Neural cell (in vitro differentiated cells): Measurements from ENCODE around the gene MSANTD2. TPM values are rescaled to one million over a fixed set of nuclear protein-coding genes. Genes with fewer than 3 reads are reported as not detected.

ENCODE experiments used
- H2AFZ ChIP-seq: fragments of 200-600, 300-800 bp; sonication (generic), shearing (Covaris generic); 2 replicates; pipeline ENCODE4 v1.6.0; 2014; ENCODE audit warnings: low read depth, mild to moderate bottlenecking, antibody characterized with exemption, low read length, moderate library complexity
- H3F3A ChIP-seq: fragments of 200-600 bp; shearing (Covaris generic); 2 replicates; pipeline ENCODE4 v1.6.1; 2016; ENCODE audit warnings: mild to moderate bottlenecking, moderate library complexity, mixed read lengths, antibody characterized with exemption, low read length; ENCODE audit not compliant: insufficient read depth, poor library complexity, severe bottlenecking
- H3K27ac ChIP-seq: fragments of 200-600, 300-800 bp; sonication (generic), shearing (Covaris generic); 2 replicates; pipeline ENCODE4 v1.5.1; 2014; ENCODE audit warnings: mild to moderate bottlenecking, low read length, moderate library complexity
- H3K27me3 ChIP-seq: fragments of 300-800, 200-600 bp; sonication (generic), shearing (Covaris generic); 2 replicates; pipeline ENCODE4 v1.6.0; 2014; ENCODE audit warnings: mild to moderate bottlenecking, low read depth, low read length, moderate library complexity; ENCODE audit not compliant: insufficient read depth
- H3K36me3 ChIP-seq: fragments of 300-800, 200-600 bp; sonication (generic), shearing (Covaris generic); 2 replicates; pipeline ENCODE4 v1.5.1; 2014; ENCODE audit warnings: mild to moderate bottlenecking, antibody characterized with exemption, low read length, moderate library complexity; ENCODE audit not compliant: insufficient read depth
- H3K4me2 ChIP-seq: fragments of 300-800, 200-600 bp; sonication (generic), shearing (Covaris generic); 2 replicates; pipeline ENCODE4 v1.6.0; 2014; ENCODE audit warnings: mild to moderate bottlenecking, low read length
- H3K4me3 ChIP-seq: fragments of 300-800, 200-600 bp; sonication (generic), shearing (Covaris generic); 2 replicates; pipeline ENCODE4 v1.5.1; 2014; ENCODE audit warnings: mild to moderate bottlenecking, low read length, moderate library complexity
- H3K79me2 ChIP-seq: fragments of 200-600 bp; shearing (Covaris generic); replicated peaks from 2 replicates; pipeline ENCODE4 v1.6.0; 2014; ENCODE audit warnings: mild to moderate bottlenecking, low read length, moderate library complexity; ENCODE audit not compliant: insufficient read depth
- H3K9ac ChIP-seq: fragments of 300-800, 200-600 bp; sonication (generic), shearing (Covaris generic); 2 replicates; pipeline ENCODE4 v1.6.1; 2016; ENCODE audit warnings: mild to moderate bottlenecking, low read length, mixed read lengths
- H3K9me2 ChIP-seq: fragments of 200-600 bp; shearing (Covaris generic); 2 replicates; pipeline ENCODE4 v1.6.1; 2016; ENCODE audit warnings: mild to moderate bottlenecking, low read length, mixed read lengths; ENCODE audit not compliant: insufficient read depth
- H3K9me3 ChIP-seq: fragments of 200-600, 300-800 bp; sonication (generic), shearing (Covaris generic); 2 replicates; pipeline ENCODE4 v1.6.1; 2016; ENCODE audit warnings: mild to moderate bottlenecking, mixed run types, low read length, moderate library complexity, mixed read lengths
- H4K20me1 ChIP-seq: fragments of 200-600 bp; shearing (Covaris generic); 2 replicates; pipeline ENCODE4 v1.6.1; 2016; ENCODE audit warnings: mild to moderate bottlenecking, mixed run types; ENCODE audit not compliant: insufficient read depth
- EP300 ChIP-seq: fragments of 450-650 bp; conservative IDR thresholded peaks from 2 replicates; pipeline ENCODE4 v1.6.1; 2014; ENCODE audit warnings: antibody characterized with exemption, mild to moderate bottlenecking, moderate library complexity; ENCODE audit not compliant: poor library complexity, severe bottlenecking
- EZH2 ChIP-seq: fragments of 200-600, 300-800 bp; shearing (Covaris generic), sonication (generic); IDR thresholded peaks from 2 replicates; pipeline ENCODE4 v1.6.1; 2014; ENCODE audit warnings: antibody characterized with exemption, low read length, borderline replicate concordance, mild to moderate bottlenecking; ENCODE audit not compliant: insufficient read depth, poor library complexity, severe bottlenecking
- MXI1 ChIP-seq: fragments of 450-650 bp; conservative IDR thresholded peaks from 2 replicates; pipeline ENCODE4 v1.6.1; 2014; ENCODE audit warnings: antibody characterized with exemption, mild to moderate bottlenecking; ENCODE audit not compliant: poor library complexity, severe bottlenecking
- POLR2AphosphoS5 ChIP-seq: IDR thresholded peaks from 2 replicates; pipeline ENCODE4 v1.6.1; 2012
- RAD21 ChIP-seq: fragments of 450-650 bp; conservative IDR thresholded peaks from 2 replicates; pipeline ENCODE4 v1.6.1; 2014; ENCODE audit warnings: antibody characterized with exemption, mild to moderate bottlenecking, moderate library complexity
- REST ChIP-seq: IDR thresholded peaks from 2 replicates; pipeline ENCODE4 v1.6.1; 2012; ENCODE audit warnings: borderline replicate concordance
- SMC3 ChIP-seq: fragments of 450-650 bp; conservative IDR thresholded peaks from 2 replicates; pipeline ENCODE4 v1.6.1; 2014; ENCODE audit warnings: antibody characterized with exemption, mild to moderate bottlenecking, moderate library complexity; ENCODE audit not compliant: poor library complexity
- TAF1 ChIP-seq: IDR thresholded peaks from 2 replicates; pipeline ENCODE4 v1.6.1; 2012; ENCODE audit warnings: low read depth
- polyA plus RNA-seq: library from polyadenylated mRNA; depleted of rRNA; stranded (reverse); fragments of >200 nt; gene quantifications from 2 replicates; pipeline ENCODE4 v1.2.3, GENCODE V29; 2014
- TF ChIP-seq, protein P1 (sequence below): fragments of 450-650 bp; IDR thresholded peaks from 2 replicates; pipeline ENCODE4 v1.5.1; 2014; ENCODE audit warnings: antibody characterized with exemption, mild to moderate bottlenecking, moderate library complexity; ENCODE audit not compliant: poor library complexity, severe bottlenecking

The MSANTD2 gene
- polyA plus RNA-seq, 1 donor from 2014 or later = 45.3 TPM

- Histone ChIP-seq H3K27ac (no peak overlapping the region), H3K9me2 (no peaks in the 10 kb centered on the region), H2AFZ (no peak overlapping the region), H3K79me2 (no peaks in the 10 kb centered on the region), H3K9ac (peak overlapping the region; percentile 20), H4K20me1 (no peaks in the 10 kb centered on the region), H3K4me3 (peak overlapping the region; percentile 58), H3K9me3 (no peaks in the 10 kb centered on the region), H3K36me3 (no peaks in the 10 kb centered on the region), H3K27me3 (peaks cover 92% of the 10 kb centered on the region), H3F3A (no peaks in the 10 kb centered on the region), H3K4me2 (peak overlapping the region; percentile 48)
- TF ChIP-seq RAD21 (peak; percentile 51), EP300 (no peak), TAF1 (no peak), SMC3 (peak; percentile 48), POLR2AphosphoS5 (no peak), EZH2 (no peak), MXI1 (no peak), REST (peak; percentile 28)
- TF ChIP-seq, protein P1, sequence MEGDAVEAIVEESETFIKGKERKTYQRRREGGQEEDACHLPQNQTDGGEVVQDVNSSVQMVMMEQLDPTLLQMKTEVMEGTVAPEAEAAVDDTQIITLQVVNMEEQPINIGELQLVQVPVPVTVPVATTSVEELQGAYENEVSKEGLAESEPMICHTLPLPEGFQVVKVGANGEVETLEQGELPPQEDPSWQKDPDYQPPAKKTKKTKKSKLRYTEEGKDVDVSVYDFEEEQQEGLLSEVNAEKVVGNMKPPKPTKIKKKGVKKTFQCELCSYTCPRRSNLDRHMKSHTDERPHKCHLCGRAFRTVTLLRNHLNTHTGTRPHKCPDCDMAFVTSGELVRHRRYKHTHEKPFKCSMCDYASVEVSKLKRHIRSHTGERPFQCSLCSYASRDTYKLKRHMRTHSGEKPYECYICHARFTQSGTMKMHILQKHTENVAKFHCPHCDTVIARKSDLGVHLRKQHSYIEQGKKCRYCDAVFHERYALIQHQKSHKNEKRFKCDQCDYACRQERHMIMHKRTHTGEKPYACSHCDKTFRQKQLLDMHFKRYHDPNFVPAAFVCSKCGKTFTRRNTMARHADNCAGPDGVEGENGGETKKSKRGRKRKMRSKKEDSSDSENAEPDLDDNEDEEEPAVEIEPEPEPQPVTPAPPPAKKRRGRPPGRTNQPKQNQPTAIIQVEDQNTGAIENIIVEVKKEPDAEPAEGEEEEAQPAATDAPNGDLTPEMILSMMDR = peak; percentile 78
These were observed 41.6 kb downstream of the MSANTD2 start for GRCh38 chr11:124758355-124759265.

GRCh38 chr11:124757320-124757719, 42.9 kb downstream of the MSANTD2 start:
- no peak overlapping the region for H3K27ac ChIP-seq
- no peak overlapping the region for H2AFZ ChIP-seq
- no peak overlapping the region for H3K4me3 ChIP-seq
- no peak overlapping the region for H3K9ac ChIP-seq
- no peaks in the 10 kb centered on the region for H3K79me2 ChIP-seq
- no peak for TF ChIP-seq POLR2AphosphoS5
- no peak for TF ChIP-seq EP300
- no peak for TF ChIP-seq SMC3
- no peak for TF ChIP-seq RAD21
- no peak for TF ChIP-seq TAF1
- TF ChIP-seq REST = no peak
- TF ChIP-seq, protein P1 = no peak
- no peak for TF ChIP-seq MXI1
- TF ChIP-seq EZH2 = no peak
- H4K20me1 ChIP-seq = no peaks in the 10 kb centered on the region
- H3K36me3 ChIP-seq = no peaks in the 10 kb centered on the region
- H3K9me3 ChIP-seq = no peaks in the 10 kb centered on the region
- H3F3A ChIP-seq = no peaks in the 10 kb centered on the region
- no peaks in the 10 kb centered on the region for H3K9me2 ChIP-seq
- H3K27me3 ChIP-seq = peaks cover 97% of the 10 kb centered on the region
- no peak overlapping the region for H3K4me2 ChIP-seq
